Lower lobe of right lung (tissue), 2 donors: ENCODE data around the gene ABCC5. TPM values are rescaled to one million over a fixed set of nuclear protein-coding genes. Genes with fewer than 3 reads are reported as not detected.

Experiments
- ATAC-seq, 2 donors: fragments of 200-7000 bp; cut with Tn5 transposase; one replicate each; pipeline ENCODE4 v1.9.1; 2020 to 2022; ENCODE audit warnings: mild to moderate bottlenecking in 2 of 2, moderate library complexity in 2 of 2
- DNase-seq: peaks from one replicate; pipeline ENCODE4 v3.0.0-alpha.2; 2020
- H3K27ac ChIP-seq: fragments of 200-600 bp; one replicate; pipeline ENCODE4 v1.8.0; 2022
- H3K27me3 ChIP-seq: fragments of 200-600 bp; one replicate; pipeline ENCODE4 v1.8.0; 2022; ENCODE audit warnings: low read depth
- H3K36me3 ChIP-seq: fragments of 200-600 bp; one replicate; pipeline ENCODE4 v1.8.0; 2022; ENCODE audit warnings: mild to moderate bottlenecking
- H3K4me1 ChIP-seq: fragments of 200-600 bp; one replicate; pipeline ENCODE4 v1.8.0; 2022
- H3K4me3 ChIP-seq: fragments of 200-600 bp; one replicate; pipeline ENCODE4 v1.8.0; 2022; ENCODE audit warnings: mild to moderate bottlenecking
- H3K9me3 ChIP-seq: fragments of 200-600 bp; one replicate; pipeline ENCODE4 v1.8.0; 2022
- CTCF ChIP-seq: fragments of 200-600 bp; IDR thresholded peaks from one replicate; pipeline ENCODE4 v1.8.0; 2022; ENCODE audit warnings: antibody characterized with exemption, mild to moderate bottlenecking
- intact Hi-C: fragments of 100-400 bp; cut with DNase I; formaldehyde crosslinking; loops from one replicate; pipeline ENCODE4 v1.11.0; 2022
- total RNA-seq: library from RNA; stranded (reverse); fragmentation: NEBNext Ultra II Directional; extraction: Animal tissue kit (Norgen Biotek cat#: 25700); gene quantifications from one replicate; pipeline ENCODE4 v1.2.1, GENCODE V29; 2021
- donor health status: DM: no; HTN: yes; CAD: no; lungs with severe emphysema.

ABCC5 gene
- total RNA-seq, 1 donor from 2014 or later, result 38.0 TPM

- H3K4me3 ChIP-seq, result no peak overlapping the region
- no peaks in the 10 kb centered on the region for H3K4me1 ChIP-seq
- no peak overlapping the region for H3K27ac ChIP-seq
- DNase-seq, result no peak
- ATAC-seq, result no peak
- TF ChIP-seq CTCF, result no peak
- H3K9me3 ChIP-seq, result no peaks in the 10 kb centered on the region
- peaks cover 9% of the 10 kb centered on the region for H3K27me3 ChIP-seq
- intact Hi-C loops, result loop anchor here (10.0 kb wide), 1 partner anchor 118 kb away; the partner anchor contains the start of gene ABCC5
- no peaks in the 10 kb centered on the region for H3K36me3 ChIP-seq
Measured at GRCh38 chr3:183896610-183897009, 121.1 kb downstream of the ABCC5 start.

GRCh38 chr3:183896184-183896583 lies 121.5 kb downstream of the ABCC5 start:
- Histone ChIP-seq H3K27ac (no peak overlapping the region), H3K27me3 (peaks cover 9% of the 10 kb centered on the region), H3K4me3 (no peak overlapping the region), H3K36me3 (no peaks in the 10 kb centered on the region), H3K4me1 (no peaks in the 10 kb centered on the region), H3K9me3 (no peaks in the 10 kb centered on the region)
- DNase-seq (no peak), ATAC-seq (peak in 1 of 2 donors; percentile 37)
- intact Hi-C loops, result loop anchor here (10.0 kb wide), 1 partner anchor 119 kb away; the partner anchor contains the start of gene ABCC5
- TF ChIP-seq CTCF, result no peak

GRCh38 chr3:183895774-183896173 lies 121.9 kb downstream of the ABCC5 start:
- peaks cover 9% of the 10 kb centered on the region for H3K27me3 ChIP-seq
- no peak overlapping the region for H3K4me3 ChIP-seq
- TF ChIP-seq CTCF, result no peak
- intact Hi-C loops, result loop anchor here (10.0 kb wide), 1 partner anchor 119 kb away; the partner anchor contains the start of gene ABCC5
- no peak overlapping the region for H3K27ac ChIP-seq
- no peaks in the 10 kb centered on the region for H3K36me3 ChIP-seq
- DNase-seq (no peak), ATAC-seq (peak in 1 of 2 donors; percentile 19)
- no peaks in the 10 kb centered on the region for H3K9me3 ChIP-seq
- no peaks in the 10 kb centered on the region for H3K4me1 ChIP-seq

GRCh38 chr3:183895296-183895695 lies 122.4 kb downstream of the ABCC5 start:
- peaks cover 9% of the 10 kb centered on the region for H3K27me3 ChIP-seq
- no peaks in the 10 kb centered on the region for H3K9me3 ChIP-seq
- TF ChIP-seq CTCF, result peak; percentile 81
- ATAC-seq, result peak; percentile 82 to 88
- H3K27ac ChIP-seq, result no peak overlapping the region
- H3K4me3 ChIP-seq, result no peak overlapping the region
- intact Hi-C loops, result loop anchor here (10.0 kb wide), 1 partner anchor 120 kb away; the partner anchor contains the start of gene ABCC5
- no peaks in the 10 kb centered on the region for H3K36me3 ChIP-seq
- no peak for DNase-seq
- H3K4me1 ChIP-seq, result no peaks in the 10 kb centered on the region

- Histone ChIP-seq H3K9me3 (no peaks in the 10 kb centered on the region), H3K27me3 (peaks cover 9% of the 10 kb centered on the region), H3K4me3 (no peak overlapping the region), H3K27ac (no peak overlapping the region), H3K36me3 (no peaks in the 10 kb centered on the region), H3K4me1 (no peaks in the 10 kb centered on the region)
- no peak for DNase-seq
- ATAC-seq, result no peak
- intact Hi-C loops, result loop anchor here (10.0 kb wide), 1 partner anchor 122 kb away; the partner anchor contains the start of gene ABCC5
- TF ChIP-seq CTCF, result no peak
Measured at GRCh38 chr3:183892610-183893214, 125.0 kb downstream of the ABCC5 start.
